ENCODE results near the gene C1QTNF5.

C1QTNF5 gene

GRCh38 chr11:119316729-119317591 lies 23.7 kb downstream of the C1QTNF5 start, which contains the start of gene MCAM (continued):
- TF ChIP-seq ZFP37 (tag by site-specific recombination; IDR thresholded peaks at IDR 0.05) (peak; percentile 57; the same call in 1 of the 2 replicates), TRIM28 (IDR thresholded peaks at IDR 0.05; ENCODE audit: borderline replicate concordance, low read length) (no peak), ZNF701 (tag by site-specific recombination; IDR thresholded peaks at IDR 0.05) (no peak), ZBTB48 (tag by site-specific recombination; IDR thresholded peaks at IDR 0.05) (peak; percentile 31; the same call in 1 of the 2 replicates), PRDM4 (tag by site-specific recombination; IDR thresholded peaks at IDR 0.05) (no peak), ZNF2 (tag by site-specific recombination; IDR thresholded peaks at IDR 0.05) (peak; percentile 27; the same call in 1 of the 2 replicates), PATZ1 (tag by site-specific recombination; IDR thresholded peaks at IDR 0.05) (0 out of 2 replicates have a peak, but pooled peaks have one; percentile 6), ZSCAN5A (tag by site-specific recombination; IDR thresholded peaks at IDR 0.05) (peak; percentile 39; the same call in 1 of the 2 replicates), ZBTB20 (tag by site-specific recombination; IDR thresholded peaks at IDR 0.05) (peak; percentile 42), ZNF670 (tag by site-specific recombination; IDR thresholded peaks at IDR 0.05; ENCODE audit: low read depth) (no peak), ZFP41 (tag by site-specific recombination; IDR thresholded peaks at IDR 0.05; ENCODE audit: borderline replicate concordance) (no peak), ZNF335 (tag by site-specific recombination; conservative IDR thresholded peaks at IDR 0.05) (peak; percentile 76), SP2 (tag by site-specific recombination; IDR thresholded peaks at IDR 0.05) (peak; percentile 19; the same call in 1 of the 2 replicates), ZSCAN23 (tag by site-specific recombination; IDR thresholded peaks at IDR 0.05) (no peak), ZIC2 (tag by site-specific recombination; IDR thresholded peaks at IDR 0.05) (peak; percentile 97), SCRT1 (tag by site-specific recombination; IDR thresholded peaks at IDR 0.05; ENCODE audit: borderline replicate concordance) (0 out of 2 replicates have a peak, but pooled peaks have one; percentile 2), SCRT2 (tag by site-specific recombination; IDR thresholded peaks at IDR 0.05) (peak; percentile 61), YY2 (tag by site-specific recombination; IDR thresholded peaks at IDR 0.05) (no peak), KLF16 (tag by site-specific recombination; IDR thresholded peaks at IDR 0.05) (peak; percentile 12; the same call in 1 of the 2 replicates), OVOL3 (tag by site-specific recombination; IDR thresholded peaks at IDR 0.05) (no peak), ZNF76 (tag by site-specific recombination; IDR thresholded peaks at IDR 0.05; ENCODE audit: borderline replicate concordance, low read depth) (peak; percentile 79), FEZF1 (tag by site-specific recombination; IDR thresholded peaks at IDR 0.05) (peak; percentile 48), ZXDB (tag by site-specific recombination; IDR thresholded peaks at IDR 0.05) (0 out of 2 replicates have a peak, but pooled peaks have one; percentile 2), PRDM6 (tag by site-specific recombination; IDR thresholded peaks at IDR 0.05) (no peak), REPIN1 (tag by site-specific recombination; IDR thresholded peaks at IDR 0.05; ENCODE audit: low read depth) (no peak), ZNF639 (tag by site-specific recombination; IDR thresholded peaks at IDR 0.05) (no peak), ZNF341 (tag by site-specific recombination; IDR thresholded peaks at IDR 0.05; ENCODE audit: low read depth) (0 out of 2 replicates have a peak, but pooled peaks have one; percentile 33), ZNF18 (tag by site-specific recombination; IDR thresholded peaks at IDR 0.05) (no peak), ZNF629 (tag by site-specific recombination; IDR thresholded peaks at IDR 0.05) (no peak)
